ACC112 (cell line): ENCODE data around the gene VPS26C.
"Not testable (repeated sequence)": the region's sequence is repeated elsewhere in the genome, so short reads cannot be mapped to it uniquely, and the experiment has no call there.

ENCODE experiments used
- H2AFZ ChIP-seq: fragments of 200-600 bp; sonication (generic); one replicate; pipeline ENCODE4 v1.6.0; 2017; ENCODE audit warnings: antibody characterized with exemption, low read length; ENCODE audit not compliant: unreplicated experiment
- H3K27ac ChIP-seq: fragments of 200-600 bp; sonication (generic); 2 replicates; pipeline ENCODE4 v1.5.1; 2014; ENCODE audit warnings: low read depth, mild to moderate bottlenecking, antibody characterized with exemption, low read length, moderate library complexity
- H3K27me3 ChIP-seq: fragments of 200-600 bp; sonication (generic); 2 replicates; pipeline ENCODE4 v1.6.1; 2014; ENCODE audit warnings: mild to moderate bottlenecking, antibody characterized with exemption, low read length, moderate library complexity, mixed read lengths; ENCODE audit not compliant: insufficient read depth
- H3K36me3 ChIP-seq: fragments of 200-600 bp; sonication (generic); 2 replicates; pipeline ENCODE4 v1.6.1; 2016; ENCODE audit warnings: mild to moderate bottlenecking, antibody characterized with exemption, low read length, moderate library complexity, mixed read lengths; ENCODE audit not compliant: insufficient read depth
- H3K4me1 ChIP-seq: fragments of 200-600 bp; sonication (generic); one replicate; pipeline ENCODE4 v1.6.1; 2016; ENCODE audit warnings: low read length, mixed read lengths; ENCODE audit not compliant: insufficient read depth, unreplicated experiment, control insufficient read depth
- H3K4me3 ChIP-seq: fragments of 200-600 bp; sonication (generic); 2 replicates; pipeline ENCODE4 v1.5.1; 2014; ENCODE audit warnings: mild to moderate bottlenecking, low read depth, low read length
- H3K79me2 ChIP-seq: fragments of 200-600 bp; sonication (generic); one replicate; pipeline ENCODE4 v1.6.0; 2016; ENCODE audit warnings: low read length; ENCODE audit not compliant: control insufficient read depth, unreplicated experiment, insufficient read depth

The VPS26C gene

GRCh38 chr21:37267269-37268185 is at the start of gene VPS26C:
Gene VPS26C, minus strand, starts transcription at chr21:37267334. Its CDS starts 40 bp downstream, at chr21:37267294.
- peaks cover 46% of the 10 kb centered on the region for H3K79me2 ChIP-seq
- H2AFZ ChIP-seq = peak within 1 kb of the TSS; percentile 84

GRCh38 chr21:37316072-37316471 is 48.9 kb upstream of the VPS26C start:
- H3K36me3 ChIP-seq, H3K79me2 ChIP-seq, H3K27ac ChIP-seq, H3K4me1 ChIP-seq, H3K4me3 ChIP-seq, H2AFZ ChIP-seq, H3K27me3 ChIP-seq: not testable (repeated sequence)

More at GRCh38 chr21:37267269-37268185, at the start of gene VPS26C:
- peak within 1 kb of the TSS; percentile 99 for H3K27ac ChIP-seq
- H3K4me3 ChIP-seq = peak within 1 kb of the TSS; percentile 98
- peaks cover 4% of the 10 kb centered on the region; the same call in 1 of the 2 replicates for H3K36me3 ChIP-seq
- H3K27me3 ChIP-seq = no peaks in the 10 kb centered on the region
- peaks cover 18% of the 10 kb centered on the region for H3K4me1 ChIP-seq

DNA sequence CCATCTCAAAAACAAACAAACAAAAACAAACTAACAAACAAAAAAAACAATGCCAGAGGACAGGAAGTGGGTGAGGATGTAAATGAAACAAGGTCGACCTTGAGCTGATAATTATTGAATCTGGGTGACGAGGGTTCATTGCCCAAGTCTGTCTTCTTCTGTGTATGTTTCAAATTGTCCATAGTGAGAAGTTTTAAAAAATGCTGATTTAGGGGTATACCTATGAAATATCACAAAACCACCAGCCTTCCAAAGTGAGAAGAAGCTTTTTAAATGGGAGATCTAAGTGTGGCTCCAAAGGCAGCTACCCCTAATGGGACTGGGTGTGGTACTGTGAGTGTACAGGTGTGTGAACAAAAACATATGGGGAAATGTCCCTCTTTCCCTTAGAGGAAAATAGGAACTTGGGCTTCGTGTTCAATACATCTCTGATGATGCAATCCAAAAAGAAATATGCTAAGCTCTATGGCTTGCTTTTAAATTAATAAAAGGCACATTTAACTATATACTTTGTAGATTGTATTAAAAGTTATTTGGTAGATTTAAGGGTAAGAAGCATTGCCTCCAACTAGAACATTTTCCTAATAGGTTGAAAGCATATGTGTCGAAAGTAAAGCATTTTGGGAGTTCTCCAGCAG is 33.1 kb upstream of the VPS26C start:
- Histone ChIP-seq H3K4me1 (no peaks in the 10 kb centered on the region), H3K27me3 (no peaks in the 10 kb centered on the region; the same call in 1 of the 2 replicates), H3K4me3 (no peak overlapping the region), H2AFZ (no peak overlapping the region), H3K27ac (no peak overlapping the region), H3K36me3 (no peaks in the 10 kb centered on the region), H3K79me2 (no peaks in the 10 kb centered on the region)

DNA sequence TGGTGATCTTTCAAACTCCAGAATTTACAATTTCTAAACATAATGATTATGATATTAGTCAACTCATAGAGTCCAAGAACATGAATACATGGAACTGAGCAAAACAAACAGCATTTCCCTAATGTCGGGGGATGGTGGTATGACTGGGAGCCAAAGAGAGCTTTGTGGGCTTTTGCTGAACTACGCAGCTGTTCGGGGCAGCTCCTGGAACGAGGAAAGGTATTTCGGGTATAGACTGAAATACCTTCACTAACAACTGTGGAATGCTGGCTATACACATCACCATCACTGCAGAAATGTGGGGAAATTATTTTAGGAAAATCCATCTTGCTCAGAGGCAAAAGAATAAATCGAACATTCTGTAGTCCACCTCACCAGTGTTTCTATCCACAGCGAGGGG is 30.2 kb upstream of the VPS26C start:
- H3K27ac ChIP-seq = no peak overlapping the region
- H2AFZ ChIP-seq = no peak overlapping the region
- no peaks in the 10 kb centered on the region for H3K4me1 ChIP-seq

DNA sequence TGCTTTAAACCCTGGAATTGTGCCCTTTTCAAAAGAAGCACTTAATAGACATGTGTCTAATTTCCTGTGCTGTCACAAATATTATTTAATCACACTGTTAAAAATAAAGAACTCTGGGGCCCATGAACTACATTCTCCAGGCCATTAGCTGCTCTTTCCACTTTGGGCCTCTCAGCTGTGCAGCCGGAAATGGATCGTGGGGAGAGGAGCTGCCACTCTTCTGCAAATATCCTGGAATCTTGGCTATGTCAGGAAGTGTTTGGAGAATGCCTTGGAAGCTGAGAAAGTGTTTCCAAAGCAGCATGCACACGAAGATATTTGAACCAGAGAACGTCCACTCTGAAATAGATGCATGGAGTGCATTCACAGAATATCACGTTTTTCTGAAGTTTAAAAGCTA is 27.5 kb upstream of the VPS26C start:
- Histone ChIP-seq H3K4me1 (no peaks in the 10 kb centered on the region), H3K27me3 (no peaks in the 10 kb centered on the region; the same call in 1 of the 2 replicates), H3K79me2 (no peaks in the 10 kb centered on the region), H3K4me3 (no peak overlapping the region), H3K36me3 (no peaks in the 10 kb centered on the region), H3K27ac (no peak overlapping the region), H2AFZ (no peak overlapping the region)

More for the DNA sequence above, 30.2 kb upstream of the VPS26C start:
- no peaks in the 10 kb centered on the region for H3K36me3 ChIP-seq
- no peaks in the 10 kb centered on the region for H3K79me2 ChIP-seq
- H3K4me3 ChIP-seq = no peak overlapping the region
- H3K27me3 ChIP-seq = no peaks in the 10 kb centered on the region; the same call in 1 of the 2 replicates

- no peak overlapping the region for H3K4me3 ChIP-seq
Observed at GRCh38 chr21:37292941-37293340, 25.8 kb upstream of the VPS26C start.

DNA sequence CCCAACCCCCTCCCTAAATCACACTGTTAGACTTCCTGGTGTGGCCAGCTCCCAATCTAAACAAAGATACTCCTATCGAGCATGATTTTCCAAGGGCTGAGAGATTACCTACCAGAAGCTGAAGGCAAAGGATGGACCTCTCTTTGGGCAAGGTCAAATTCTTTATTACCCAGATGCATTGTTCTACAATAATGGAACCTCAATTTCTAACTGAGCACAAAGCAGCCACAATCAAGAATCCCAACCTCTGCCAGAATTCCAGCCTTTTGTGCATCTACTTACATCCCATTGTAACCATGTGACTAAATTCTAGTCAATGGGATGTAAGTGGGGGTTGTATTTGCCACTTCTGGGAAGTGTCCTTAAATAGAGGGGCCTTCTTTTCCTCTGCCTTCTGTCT is 24.9 kb upstream of the VPS26C start:
- Histone ChIP-seq H3K4me1 (no peaks in the 10 kb centered on the region), H3K4me3 (no peak overlapping the region), H3K79me2 (no peaks in the 10 kb centered on the region), H3K36me3 (no peaks in the 10 kb centered on the region), H3K27me3 (no peaks in the 10 kb centered on the region), H2AFZ (no peak overlapping the region), H3K27ac (no peak overlapping the region)

More at GRCh38 chr21:37292941-37293340, 25.8 kb upstream of the VPS26C start:
- Histone ChIP-seq H3K27ac (no peak overlapping the region), H3K79me2 (no peaks in the 10 kb centered on the region), H2AFZ (no peak overlapping the region), H3K4me1 (no peaks in the 10 kb centered on the region), H3K36me3 (no peaks in the 10 kb centered on the region), H3K27me3 (no peaks in the 10 kb centered on the region; the same call in 1 of the 2 replicates)

- H3K27me3 ChIP-seq, H3K79me2 ChIP-seq, H3K4me1 ChIP-seq, H3K4me3 ChIP-seq, H3K27ac ChIP-seq, H2AFZ ChIP-seq, H3K36me3 ChIP-seq: not testable (repeated sequence)
Observed at GRCh38 chr21:37283191-37283710, 16.1 kb upstream of the VPS26C start.

- not testable (repeated sequence) for H3K27me3 ChIP-seq, H3K4me3 ChIP-seq, H3K27ac ChIP-seq, H2AFZ ChIP-seq, H3K4me1 ChIP-seq, H3K36me3 ChIP-seq, H3K79me2 ChIP-seq
Observed at GRCh38 chr21:37282602-37283001, 15.5 kb upstream of the VPS26C start.

DNA sequence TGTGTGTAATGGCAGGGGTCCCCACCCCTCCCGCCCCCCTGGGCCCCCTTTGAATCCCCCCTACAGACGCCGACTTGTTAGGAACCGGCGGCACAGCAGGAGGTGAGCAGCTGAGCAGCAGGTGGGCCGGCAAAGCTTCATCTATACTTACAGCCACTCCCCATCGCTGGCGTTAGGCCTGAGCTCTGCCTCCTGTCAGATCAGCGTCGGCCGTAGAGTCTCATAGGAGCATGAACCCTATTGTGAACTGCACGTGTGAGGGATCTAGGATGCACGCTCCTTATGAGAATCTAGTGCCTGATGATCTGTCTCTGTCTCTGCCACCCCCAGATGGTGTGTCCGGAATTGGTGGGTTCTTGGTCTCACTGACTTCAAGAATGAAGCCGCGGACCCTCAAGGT is 14.9 kb upstream of the VPS26C start:
- H3K79me2 ChIP-seq = no peaks in the 10 kb centered on the region
- no peaks in the 10 kb centered on the region for H3K27me3 ChIP-seq
- H3K4me3 ChIP-seq = no peak overlapping the region
- no peaks in the 10 kb centered on the region for H3K4me1 ChIP-seq
- no peak overlapping the region for H3K27ac ChIP-seq
- H3K36me3 ChIP-seq = no peaks in the 10 kb centered on the region
- H2AFZ ChIP-seq = no peak overlapping the region
